Measurements from ENCODE around the gene RRAS2. TPM values are rescaled to one million over a fixed set of nuclear protein-coding genes. Genes with fewer than 3 reads are reported as not detected.

RRAS2 gene
- polyA plus RNA-seq, 2 donors = 9.6 to 10.9 TPM

DNA sequence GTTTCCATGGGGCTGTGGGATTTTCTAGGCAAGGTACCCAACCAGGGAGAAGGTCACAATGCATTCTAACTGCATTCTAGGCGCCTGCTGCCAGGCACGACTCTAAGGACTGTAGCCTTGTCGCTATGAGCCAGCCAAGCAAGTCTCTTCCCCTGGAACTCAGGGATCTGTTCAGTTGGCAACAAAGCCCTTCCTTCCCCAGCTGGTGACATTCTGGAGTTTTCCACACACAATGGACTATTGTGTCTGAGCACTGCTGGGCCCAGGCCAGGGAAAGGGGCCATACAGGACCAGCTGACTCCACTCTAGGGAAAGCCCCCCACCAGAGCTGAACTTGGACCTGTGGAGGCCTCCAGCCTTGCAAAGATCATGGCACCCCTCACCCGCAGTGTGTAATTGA is 116.8 kb downstream of the RRAS2 start:
- Histone ChIP-seq H3K4me3 (ENCODE audit: low read depth in 1 of 2, low read length in 2 of 2) (no peak overlapping the region), H3K27me3 (ENCODE audit: control insufficient read depth in 1 of 2, insufficient read depth in 2 of 2, low read length in 2 of 2) (no peaks in the 10 kb centered on the region), H3K4me1 (ENCODE audit: control insufficient read depth in 2 of 2, insufficient read depth in 2 of 2, low read length in 1 of 2) (no peaks in the 10 kb centered on the region), H3K27ac (ENCODE audit: low read depth in 2 of 2, low read length in 1 of 2) (no peak overlapping the region), H3K9me3 (ENCODE audit: control insufficient read depth in 2 of 2, insufficient read depth in 1 of 2, low read depth in 1 of 2, low read length in 1 of 2) (no peaks in the 10 kb centered on the region), H3K36me3 (ENCODE audit: control insufficient read depth in 2 of 2, insufficient read depth in 2 of 2, low read length in 1 of 2) (no peaks in the 10 kb centered on the region)
- WGBS, 2 donors = 62 to 67% methylated on average over 4 of the region's 4 CpGs

DNA sequence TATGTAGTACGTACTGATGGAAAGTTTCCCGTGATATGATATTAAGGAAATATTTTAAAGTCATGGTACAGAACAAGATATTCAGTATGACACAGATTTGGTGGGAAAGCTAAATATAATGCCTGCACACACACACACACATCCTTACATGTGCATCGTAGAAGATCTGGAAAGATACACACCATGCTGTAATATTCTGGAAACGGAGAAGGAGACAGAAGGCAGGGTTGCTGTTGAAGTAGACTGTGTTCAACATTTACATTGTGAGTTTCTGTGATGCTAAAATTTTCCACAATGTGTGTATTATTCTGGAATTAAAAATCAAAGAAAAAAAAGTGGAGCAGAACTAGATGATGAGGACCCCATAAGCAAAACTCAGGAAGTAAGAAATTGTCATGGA is 118.0 kb downstream of the RRAS2 start:
- Histone ChIP-seq H3K4me1 (ENCODE audit: control insufficient read depth in 2 of 2, insufficient read depth in 2 of 2, low read length in 1 of 2) (no peaks in the 10 kb centered on the region), H3K27ac (ENCODE audit: low read depth in 2 of 2, low read length in 1 of 2) (no peak overlapping the region), H3K27me3 (ENCODE audit: control insufficient read depth in 1 of 2, insufficient read depth in 2 of 2, low read length in 2 of 2) (no peaks in the 10 kb centered on the region), H3K4me3 (ENCODE audit: low read depth in 1 of 2, low read length in 2 of 2) (no peak overlapping the region), H3K36me3 (ENCODE audit: control insufficient read depth in 2 of 2, insufficient read depth in 2 of 2, low read length in 1 of 2) (no peaks in the 10 kb centered on the region), H3K9me3 (ENCODE audit: control insufficient read depth in 2 of 2, insufficient read depth in 1 of 2, low read depth in 1 of 2, low read length in 1 of 2) (no peaks in the 10 kb centered on the region)
- 90% methylated on average over 4 of the region's 4 CpGs for WGBS, 2 donors

DNA sequence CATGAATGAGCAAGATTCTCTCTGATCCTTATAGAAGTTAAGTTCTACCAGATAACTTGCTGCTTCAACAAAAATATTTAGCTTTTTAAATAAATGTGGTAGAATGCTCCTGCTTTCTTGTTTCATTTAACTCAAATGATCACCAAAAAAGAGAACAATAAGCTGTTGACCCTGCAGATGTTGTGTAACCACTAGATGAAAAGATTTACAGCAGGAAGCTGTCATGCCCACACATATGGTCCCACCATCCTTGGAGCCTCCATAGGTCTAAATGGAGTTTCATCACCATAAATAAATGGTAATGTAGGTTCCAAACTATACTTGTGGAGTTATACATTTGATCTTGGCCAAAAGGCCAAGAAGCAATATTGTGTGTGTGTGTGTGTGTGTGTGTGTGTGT is 118.8 kb downstream of the RRAS2 start:
- no peak overlapping the region for H3K4me3 ChIP-seq (ENCODE audit: low read depth in 1 of 2, low read length in 2 of 2)
- H3K4me1 ChIP-seq (ENCODE audit: control insufficient read depth in 2 of 2, insufficient read depth in 2 of 2, low read length in 1 of 2) = no peaks in the 10 kb centered on the region
- H3K27ac ChIP-seq (ENCODE audit: low read depth in 2 of 2, low read length in 1 of 2) = no peak overlapping the region
- no peaks in the 10 kb centered on the region for H3K27me3 ChIP-seq (ENCODE audit: control insufficient read depth in 1 of 2, insufficient read depth in 2 of 2, low read length in 2 of 2)
- no peaks in the 10 kb centered on the region for H3K36me3 ChIP-seq (ENCODE audit: control insufficient read depth in 2 of 2, insufficient read depth in 2 of 2, low read length in 1 of 2)
- no peaks in the 10 kb centered on the region for H3K9me3 ChIP-seq (ENCODE audit: control insufficient read depth in 2 of 2, insufficient read depth in 1 of 2, low read depth in 1 of 2, low read length in 1 of 2)

DNA sequence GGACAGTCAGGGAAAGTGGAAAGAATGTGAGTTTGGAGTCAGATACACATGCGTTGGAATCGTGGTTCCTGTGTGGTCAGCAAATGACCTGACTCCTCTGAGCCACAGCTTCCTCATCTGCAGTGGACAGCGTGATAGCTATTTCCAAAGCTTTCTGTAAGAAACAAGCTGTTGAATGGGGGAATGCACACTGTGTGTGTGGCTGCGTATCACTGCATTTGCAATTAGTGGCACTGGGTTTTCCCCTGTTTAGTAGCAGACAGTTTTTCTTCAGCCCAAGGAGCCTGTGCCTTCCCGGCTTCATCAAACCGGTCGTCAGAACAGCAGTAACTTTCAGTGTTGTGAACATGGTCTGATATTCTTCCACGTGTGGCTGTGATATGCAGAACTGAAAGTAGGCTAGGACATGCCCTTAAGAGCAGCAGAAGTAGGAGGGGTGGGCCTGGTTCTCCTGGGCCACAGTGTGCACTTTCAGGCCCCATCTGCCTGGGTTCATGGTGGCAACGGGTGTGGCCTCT is 121.5 kb downstream of the RRAS2 start:
- WGBS, 2 donors = 59 to 72% methylated on average over 9 of the region's 9 CpGs
- no peaks in the 10 kb centered on the region for H3K4me1 ChIP-seq (ENCODE audit: control insufficient read depth in 2 of 2, insufficient read depth in 2 of 2, low read length in 1 of 2)
- H3K27ac ChIP-seq (ENCODE audit: low read depth in 2 of 2, low read length in 1 of 2) = no peak overlapping the region
- H3K4me3 ChIP-seq (ENCODE audit: low read depth in 1 of 2, low read length in 2 of 2) = no peak overlapping the region
- no peaks in the 10 kb centered on the region for H3K27me3 ChIP-seq (ENCODE audit: control insufficient read depth in 1 of 2, insufficient read depth in 2 of 2, low read length in 2 of 2)
- no peaks in the 10 kb centered on the region for H3K9me3 ChIP-seq (ENCODE audit: control insufficient read depth in 2 of 2, insufficient read depth in 1 of 2, low read depth in 1 of 2, low read length in 1 of 2)
- H3K36me3 ChIP-seq (ENCODE audit: control insufficient read depth in 2 of 2, insufficient read depth in 2 of 2, low read length in 1 of 2) = no peaks in the 10 kb centered on the region

DNA sequence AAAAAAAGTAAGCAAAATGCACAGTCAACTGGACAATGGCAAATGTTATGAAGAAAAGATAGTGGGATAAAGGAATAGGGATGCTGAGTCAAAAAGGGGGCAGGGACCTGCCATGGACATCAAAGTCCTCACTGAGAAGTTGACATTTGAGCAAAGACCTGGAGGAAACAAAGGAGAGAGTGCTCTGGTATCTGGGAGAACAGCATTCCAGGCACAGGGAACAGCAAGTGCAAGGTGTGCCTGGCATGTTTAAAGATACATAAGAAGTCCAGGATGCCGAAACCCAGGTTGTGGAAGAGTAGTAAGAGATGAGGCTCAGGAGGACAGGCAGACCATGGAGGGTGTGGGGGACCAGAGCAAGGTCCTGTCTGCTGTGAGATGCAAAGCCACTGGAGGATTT is 123.3 kb downstream of the RRAS2 start:
- Histone ChIP-seq H3K36me3 (ENCODE audit: control insufficient read depth in 2 of 2, insufficient read depth in 2 of 2, low read length in 1 of 2) (no peaks in the 10 kb centered on the region), H3K27me3 (ENCODE audit: control insufficient read depth in 1 of 2, insufficient read depth in 2 of 2, low read length in 2 of 2) (no peaks in the 10 kb centered on the region), H3K4me3 (ENCODE audit: low read depth in 1 of 2, low read length in 2 of 2) (no peak overlapping the region), H3K4me1 (ENCODE audit: control insufficient read depth in 2 of 2, insufficient read depth in 2 of 2, low read length in 1 of 2) (no peaks in the 10 kb centered on the region), H3K9me3 (ENCODE audit: control insufficient read depth in 2 of 2, insufficient read depth in 1 of 2, low read depth in 1 of 2, low read length in 1 of 2) (no peaks in the 10 kb centered on the region), H3K27ac (ENCODE audit: low read depth in 2 of 2, low read length in 1 of 2) (no peak overlapping the region)
- WGBS, 2 donors = 77 to 79% methylated on average over 1 of the region's 1 CpG

DNA sequence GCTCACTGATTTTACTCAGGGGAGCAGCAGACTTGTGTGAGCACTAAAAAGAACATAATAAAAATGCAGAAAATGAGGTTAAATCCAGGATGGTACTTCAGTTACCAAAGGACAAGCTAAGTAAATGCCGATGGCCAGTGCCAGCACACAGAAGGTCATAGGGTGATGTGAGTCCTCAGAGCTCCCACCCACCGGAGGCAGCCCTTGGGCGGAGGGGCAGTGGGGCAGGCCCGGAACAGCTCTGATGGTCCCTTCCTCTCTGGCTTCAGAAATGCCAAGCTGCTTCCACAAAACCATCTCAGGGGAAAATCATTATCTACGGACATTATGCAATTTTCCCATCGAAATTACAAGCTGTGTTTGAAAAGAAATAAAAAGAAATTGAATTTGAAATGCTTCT is 124.5 kb downstream of the RRAS2 start:
- Histone ChIP-seq H3K9me3 (ENCODE audit: control insufficient read depth in 2 of 2, insufficient read depth in 1 of 2, low read depth in 1 of 2, low read length in 1 of 2) (no peaks in the 10 kb centered on the region), H3K4me1 (ENCODE audit: control insufficient read depth in 2 of 2, insufficient read depth in 2 of 2, low read length in 1 of 2) (no peaks in the 10 kb centered on the region), H3K27me3 (ENCODE audit: control insufficient read depth in 1 of 2, insufficient read depth in 2 of 2, low read length in 2 of 2) (no peaks in the 10 kb centered on the region), H3K4me3 (ENCODE audit: low read depth in 1 of 2, low read length in 2 of 2) (no peak overlapping the region), H3K27ac (ENCODE audit: low read depth in 2 of 2, low read length in 1 of 2) (no peak overlapping the region), H3K36me3 (ENCODE audit: control insufficient read depth in 2 of 2, insufficient read depth in 2 of 2, low read length in 1 of 2) (no peaks in the 10 kb centered on the region)
- WGBS, 2 donors = 64 to 86% methylated on average over 6 of the region's 6 CpGs

DNA sequence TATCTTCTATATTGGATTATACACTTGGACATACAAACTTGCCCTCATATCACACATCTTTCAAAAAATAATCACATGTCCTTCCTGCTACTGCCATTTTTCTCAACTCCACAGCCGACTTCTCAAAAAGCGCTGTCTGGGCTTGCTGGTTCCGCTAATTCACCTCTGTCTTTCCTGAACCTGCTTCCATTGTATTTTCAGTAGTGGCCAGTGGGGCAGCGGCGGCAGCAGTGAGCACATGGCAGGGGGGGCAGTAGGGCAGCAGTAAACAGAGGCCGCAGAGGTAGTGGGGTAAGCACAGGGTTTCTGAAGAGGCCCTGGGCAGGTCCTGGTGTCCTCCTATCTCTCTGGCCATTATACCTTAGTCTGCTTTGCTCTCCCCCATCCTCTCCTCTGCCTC is 126.3 kb downstream of the RRAS2 start:
- Histone ChIP-seq H3K4me1 (ENCODE audit: control insufficient read depth in 2 of 2, insufficient read depth in 2 of 2, low read length in 1 of 2) (no peaks in the 10 kb centered on the region), H3K27ac (ENCODE audit: low read depth in 2 of 2, low read length in 1 of 2) (no peak overlapping the region), H3K27me3 (ENCODE audit: control insufficient read depth in 1 of 2, insufficient read depth in 2 of 2, low read length in 2 of 2) (no peaks in the 10 kb centered on the region), H3K4me3 (ENCODE audit: low read depth in 1 of 2, low read length in 2 of 2) (no peak overlapping the region), H3K36me3 (ENCODE audit: control insufficient read depth in 2 of 2, insufficient read depth in 2 of 2, low read length in 1 of 2) (no peaks in the 10 kb centered on the region), H3K9me3 (ENCODE audit: control insufficient read depth in 2 of 2, insufficient read depth in 1 of 2, low read depth in 1 of 2, low read length in 1 of 2) (no peaks in the 10 kb centered on the region)
- WGBS, 2 donors = 64 to 67% methylated on average over 6 of the region's 6 CpGs

DNA sequence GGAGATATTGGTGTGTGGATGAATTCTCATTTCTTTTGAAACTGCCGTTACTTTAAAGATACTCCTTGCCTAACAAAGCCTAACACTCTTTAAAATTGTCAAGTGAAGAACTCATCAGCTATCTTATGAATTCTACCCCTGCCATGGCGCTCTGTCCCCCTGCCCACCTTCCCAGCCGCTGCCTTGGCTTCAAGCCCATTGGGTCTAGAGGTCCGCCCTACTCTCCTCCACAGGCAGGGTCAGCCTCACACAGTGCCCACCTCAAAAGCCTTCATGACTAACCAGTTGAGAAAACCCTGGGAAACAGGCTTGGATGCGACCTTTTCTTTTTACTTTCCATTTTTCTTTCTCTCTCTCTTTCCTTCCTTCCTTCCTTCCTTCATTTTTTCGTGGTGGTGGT is 128.6 kb downstream of the RRAS2 start:
- Histone ChIP-seq H3K27me3 (ENCODE audit: control insufficient read depth in 1 of 2, insufficient read depth in 2 of 2, low read length in 2 of 2) (no peaks in the 10 kb centered on the region), H3K4me3 (ENCODE audit: low read depth in 1 of 2, low read length in 2 of 2) (no peak overlapping the region), H3K27ac (ENCODE audit: low read depth in 2 of 2, low read length in 1 of 2) (no peak overlapping the region), H3K4me1 (ENCODE audit: control insufficient read depth in 2 of 2, insufficient read depth in 2 of 2, low read length in 1 of 2) (no peaks in the 10 kb centered on the region), H3K9me3 (ENCODE audit: control insufficient read depth in 2 of 2, insufficient read depth in 1 of 2, low read depth in 1 of 2, low read length in 1 of 2) (no peaks in the 10 kb centered on the region), H3K36me3 (ENCODE audit: control insufficient read depth in 2 of 2, insufficient read depth in 2 of 2, low read length in 1 of 2) (no peaks in the 10 kb centered on the region)
- WGBS, 2 donors = 72 to 80% methylated on average over 6 of the region's 6 CpGs

DNA sequence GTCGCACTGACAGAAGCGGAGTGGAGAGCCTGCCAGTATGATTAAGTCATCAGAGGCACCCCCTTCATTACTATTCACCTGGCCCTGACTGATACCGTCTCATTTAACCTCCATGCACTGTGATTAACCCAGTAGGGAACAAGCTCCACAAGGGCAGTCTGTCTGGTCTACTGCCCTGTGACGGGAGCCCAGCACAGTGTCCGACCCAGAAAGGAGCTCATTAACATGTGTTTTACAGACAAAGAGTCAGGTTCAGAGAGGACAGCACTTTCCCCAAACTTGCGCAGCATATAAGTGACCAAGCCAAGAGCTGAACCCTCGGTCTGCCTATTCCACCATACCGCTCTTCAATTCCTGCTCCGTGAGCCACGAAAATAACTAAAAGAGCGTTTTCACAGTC is 129.5 kb downstream of the RRAS2 start:
- Histone ChIP-seq H3K9me3 (ENCODE audit: control insufficient read depth in 2 of 2, insufficient read depth in 1 of 2, low read depth in 1 of 2, low read length in 1 of 2) (no peaks in the 10 kb centered on the region), H3K27ac (ENCODE audit: low read depth in 2 of 2, low read length in 1 of 2) (no peak overlapping the region), H3K4me3 (ENCODE audit: low read depth in 1 of 2, low read length in 2 of 2) (no peak overlapping the region), H3K27me3 (ENCODE audit: control insufficient read depth in 1 of 2, insufficient read depth in 2 of 2, low read length in 2 of 2) (no peaks in the 10 kb centered on the region), H3K4me1 (ENCODE audit: control insufficient read depth in 2 of 2, insufficient read depth in 2 of 2, low read length in 1 of 2) (no peaks in the 10 kb centered on the region), H3K36me3 (ENCODE audit: control insufficient read depth in 2 of 2, insufficient read depth in 2 of 2, low read length in 1 of 2) (no peaks in the 10 kb centered on the region)
- 73 to 75% methylated on average over 11 of the region's 11 CpGs for WGBS, 2 donors

DNA sequence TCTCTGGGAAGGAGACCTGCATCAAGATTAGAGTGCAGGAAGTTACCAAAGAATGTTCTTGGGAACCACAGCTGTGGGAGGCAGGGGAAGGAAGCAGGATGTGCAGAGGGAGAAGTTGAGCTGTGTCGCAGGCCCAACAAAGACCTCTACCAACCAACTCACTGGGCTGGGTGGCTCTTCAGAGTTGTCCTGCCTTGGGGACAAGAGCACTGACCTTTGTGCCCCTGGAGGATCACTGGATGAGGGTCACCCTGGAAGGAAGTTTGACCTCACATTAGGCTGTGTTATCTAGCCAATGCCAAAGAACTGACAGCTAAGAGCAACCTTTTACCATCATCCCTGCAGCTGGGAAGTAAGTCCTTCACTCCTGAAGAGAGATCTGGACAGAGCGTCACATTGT is 130.6 kb downstream of the RRAS2 start:
- Histone ChIP-seq H3K4me3 (ENCODE audit: low read depth in 1 of 2, low read length in 2 of 2) (no peak overlapping the region), H3K27me3 (ENCODE audit: control insufficient read depth in 1 of 2, insufficient read depth in 2 of 2, low read length in 2 of 2) (no peaks in the 10 kb centered on the region), H3K36me3 (ENCODE audit: control insufficient read depth in 2 of 2, insufficient read depth in 2 of 2, low read length in 1 of 2) (no peaks in the 10 kb centered on the region), H3K4me1 (ENCODE audit: control insufficient read depth in 2 of 2, insufficient read depth in 2 of 2, low read length in 1 of 2) (peaks cover 0 to 2% of the 10 kb centered on the region in 2 donors), H3K27ac (ENCODE audit: low read depth in 2 of 2, low read length in 1 of 2) (no peak overlapping the region), H3K9me3 (ENCODE audit: control insufficient read depth in 2 of 2, insufficient read depth in 1 of 2, low read depth in 1 of 2, low read length in 1 of 2) (no peaks in the 10 kb centered on the region)
- 79 to 94% methylated on average over 2 of the region's 2 CpGs for WGBS, 2 donors

All from esophagus (tissue), 2 donors.